ENCODE measurements around the gene IL32. TPM values are rescaled to one million over a fixed set of nuclear protein-coding genes. Genes with fewer than 3 reads are reported as not detected.

The IL32 gene
- total and polyA plus RNA-seq, 2 experiments from 2014 or later = 2.3 to 6.1 TPM

DNA sequence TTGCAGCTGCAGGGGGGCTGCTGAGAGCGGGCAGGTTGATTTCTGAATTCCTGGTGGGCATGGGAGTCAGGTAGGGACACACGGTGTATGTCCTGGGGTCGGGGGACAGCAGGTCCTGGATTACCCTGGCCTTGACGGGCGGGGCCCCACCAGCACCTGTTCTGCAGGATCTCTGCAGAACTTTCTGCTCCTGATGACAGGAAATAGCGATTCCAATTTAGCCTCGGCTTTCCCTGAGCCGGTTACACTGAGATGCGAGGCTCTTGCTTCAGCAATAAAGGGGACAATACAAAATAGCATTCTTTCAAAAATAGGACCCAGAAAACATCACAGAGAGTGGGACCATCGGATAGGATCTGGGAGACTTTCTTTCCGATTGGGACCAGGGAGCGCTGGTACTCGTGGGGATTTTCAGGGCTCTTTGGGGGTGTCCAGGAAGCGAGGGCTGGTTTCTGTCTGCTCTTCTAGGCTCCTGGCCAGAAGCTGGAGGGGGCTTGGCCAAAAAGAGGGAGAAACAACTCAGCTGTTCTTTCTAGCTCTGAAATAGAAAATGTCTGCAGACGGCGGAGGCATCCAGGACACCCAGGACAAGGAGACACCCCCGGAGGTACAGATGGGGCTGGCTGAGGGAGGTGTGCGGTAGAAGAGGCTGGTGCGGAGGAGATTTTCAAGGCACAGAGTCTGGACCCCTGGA, 47.6 kb downstream of the IL32 start:
- H3K36me3 Mint-ChIP-seq (ENCODE audit: low read depth) = peaks cover 22% of the 10 kb centered on the region
- peaks cover 9% of the 10 kb centered on the region; the same call in 1 of the 2 replicates for H3F3A ChIP-seq (replicated peaks; ENCODE audit: low read depth)
- H3K79me2 ChIP-seq (replicated peaks; ENCODE audit: insufficient read depth) = peaks cover 22% of the 10 kb centered on the region
- H3K27me3 ChIP-seq (ENCODE audit: insufficient read depth) = no peaks in the 10 kb centered on the region
- H3K27ac ChIP-seq (ENCODE audit: low read depth) = peak overlapping the region; percentile 50; the same call in 1 of the 2 replicates
- peak overlapping the region; percentile 75; the same call in 1 of the 2 replicates for H3K27ac Mint-ChIP-seq
- H3K4me3 ChIP-seq = peak overlapping the region; percentile 99
- DNase-seq (ENCODE audit: low spot score) (no peak), ATAC-seq (peak; percentile 6; the same call in 2 of the 3 replicates)
- no peaks in the 10 kb centered on the region for H3K9me3 Mint-ChIP-seq
- H3K4me3 Mint-ChIP-seq = peak overlapping the region; percentile 92
- H3K4me2 ChIP-seq = peak overlapping the region; percentile 100
- TF ChIP-seq, protein P1, sequence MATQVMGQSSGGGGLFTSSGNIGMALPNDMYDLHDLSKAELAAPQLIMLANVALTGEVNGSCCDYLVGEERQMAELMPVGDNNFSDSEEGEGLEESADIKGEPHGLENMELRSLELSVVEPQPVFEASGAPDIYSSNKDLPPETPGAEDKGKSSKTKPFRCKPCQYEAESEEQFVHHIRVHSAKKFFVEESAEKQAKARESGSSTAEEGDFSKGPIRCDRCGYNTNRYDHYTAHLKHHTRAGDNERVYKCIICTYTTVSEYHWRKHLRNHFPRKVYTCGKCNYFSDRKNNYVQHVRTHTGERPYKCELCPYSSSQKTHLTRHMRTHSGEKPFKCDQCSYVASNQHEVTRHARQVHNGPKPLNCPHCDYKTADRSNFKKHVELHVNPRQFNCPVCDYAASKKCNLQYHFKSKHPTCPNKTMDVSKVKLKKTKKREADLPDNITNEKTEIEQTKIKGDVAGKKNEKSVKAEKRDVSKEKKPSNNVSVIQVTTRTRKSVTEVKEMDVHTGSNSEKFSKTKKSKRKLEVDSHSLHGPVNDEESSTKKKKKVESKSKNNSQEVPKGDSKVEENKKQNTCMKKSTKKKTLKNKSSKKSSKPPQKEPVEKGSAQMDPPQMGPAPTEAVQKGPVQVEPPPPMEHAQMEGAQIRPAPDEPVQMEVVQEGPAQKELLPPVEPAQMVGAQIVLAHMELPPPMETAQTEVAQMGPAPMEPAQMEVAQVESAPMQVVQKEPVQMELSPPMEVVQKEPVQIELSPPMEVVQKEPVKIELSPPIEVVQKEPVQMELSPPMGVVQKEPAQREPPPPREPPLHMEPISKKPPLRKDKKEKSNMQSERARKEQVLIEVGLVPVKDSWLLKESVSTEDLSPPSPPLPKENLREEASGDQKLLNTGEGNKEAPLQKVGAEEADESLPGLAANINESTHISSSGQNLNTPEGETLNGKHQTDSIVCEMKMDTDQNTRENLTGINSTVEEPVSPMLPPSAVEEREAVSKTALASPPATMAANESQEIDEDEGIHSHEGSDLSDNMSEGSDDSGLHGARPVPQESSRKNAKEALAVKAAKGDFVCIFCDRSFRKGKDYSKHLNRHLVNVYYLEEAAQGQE (IDR thresholded peaks at IDR 0.05; ENCODE audit: unreplicated experiment) = no peak
- TF ChIP-seq CREB1 (CRISPR knock-in tag; IDR thresholded peaks at IDR 0.05; ENCODE audit: low read depth) = no peak
- TF ChIP-seq POLR2AphosphoS5 (IDR thresholded peaks at IDR 0.05; ENCODE audit: low read depth) = no peak
- TF ChIP-seq, protein P2, sequence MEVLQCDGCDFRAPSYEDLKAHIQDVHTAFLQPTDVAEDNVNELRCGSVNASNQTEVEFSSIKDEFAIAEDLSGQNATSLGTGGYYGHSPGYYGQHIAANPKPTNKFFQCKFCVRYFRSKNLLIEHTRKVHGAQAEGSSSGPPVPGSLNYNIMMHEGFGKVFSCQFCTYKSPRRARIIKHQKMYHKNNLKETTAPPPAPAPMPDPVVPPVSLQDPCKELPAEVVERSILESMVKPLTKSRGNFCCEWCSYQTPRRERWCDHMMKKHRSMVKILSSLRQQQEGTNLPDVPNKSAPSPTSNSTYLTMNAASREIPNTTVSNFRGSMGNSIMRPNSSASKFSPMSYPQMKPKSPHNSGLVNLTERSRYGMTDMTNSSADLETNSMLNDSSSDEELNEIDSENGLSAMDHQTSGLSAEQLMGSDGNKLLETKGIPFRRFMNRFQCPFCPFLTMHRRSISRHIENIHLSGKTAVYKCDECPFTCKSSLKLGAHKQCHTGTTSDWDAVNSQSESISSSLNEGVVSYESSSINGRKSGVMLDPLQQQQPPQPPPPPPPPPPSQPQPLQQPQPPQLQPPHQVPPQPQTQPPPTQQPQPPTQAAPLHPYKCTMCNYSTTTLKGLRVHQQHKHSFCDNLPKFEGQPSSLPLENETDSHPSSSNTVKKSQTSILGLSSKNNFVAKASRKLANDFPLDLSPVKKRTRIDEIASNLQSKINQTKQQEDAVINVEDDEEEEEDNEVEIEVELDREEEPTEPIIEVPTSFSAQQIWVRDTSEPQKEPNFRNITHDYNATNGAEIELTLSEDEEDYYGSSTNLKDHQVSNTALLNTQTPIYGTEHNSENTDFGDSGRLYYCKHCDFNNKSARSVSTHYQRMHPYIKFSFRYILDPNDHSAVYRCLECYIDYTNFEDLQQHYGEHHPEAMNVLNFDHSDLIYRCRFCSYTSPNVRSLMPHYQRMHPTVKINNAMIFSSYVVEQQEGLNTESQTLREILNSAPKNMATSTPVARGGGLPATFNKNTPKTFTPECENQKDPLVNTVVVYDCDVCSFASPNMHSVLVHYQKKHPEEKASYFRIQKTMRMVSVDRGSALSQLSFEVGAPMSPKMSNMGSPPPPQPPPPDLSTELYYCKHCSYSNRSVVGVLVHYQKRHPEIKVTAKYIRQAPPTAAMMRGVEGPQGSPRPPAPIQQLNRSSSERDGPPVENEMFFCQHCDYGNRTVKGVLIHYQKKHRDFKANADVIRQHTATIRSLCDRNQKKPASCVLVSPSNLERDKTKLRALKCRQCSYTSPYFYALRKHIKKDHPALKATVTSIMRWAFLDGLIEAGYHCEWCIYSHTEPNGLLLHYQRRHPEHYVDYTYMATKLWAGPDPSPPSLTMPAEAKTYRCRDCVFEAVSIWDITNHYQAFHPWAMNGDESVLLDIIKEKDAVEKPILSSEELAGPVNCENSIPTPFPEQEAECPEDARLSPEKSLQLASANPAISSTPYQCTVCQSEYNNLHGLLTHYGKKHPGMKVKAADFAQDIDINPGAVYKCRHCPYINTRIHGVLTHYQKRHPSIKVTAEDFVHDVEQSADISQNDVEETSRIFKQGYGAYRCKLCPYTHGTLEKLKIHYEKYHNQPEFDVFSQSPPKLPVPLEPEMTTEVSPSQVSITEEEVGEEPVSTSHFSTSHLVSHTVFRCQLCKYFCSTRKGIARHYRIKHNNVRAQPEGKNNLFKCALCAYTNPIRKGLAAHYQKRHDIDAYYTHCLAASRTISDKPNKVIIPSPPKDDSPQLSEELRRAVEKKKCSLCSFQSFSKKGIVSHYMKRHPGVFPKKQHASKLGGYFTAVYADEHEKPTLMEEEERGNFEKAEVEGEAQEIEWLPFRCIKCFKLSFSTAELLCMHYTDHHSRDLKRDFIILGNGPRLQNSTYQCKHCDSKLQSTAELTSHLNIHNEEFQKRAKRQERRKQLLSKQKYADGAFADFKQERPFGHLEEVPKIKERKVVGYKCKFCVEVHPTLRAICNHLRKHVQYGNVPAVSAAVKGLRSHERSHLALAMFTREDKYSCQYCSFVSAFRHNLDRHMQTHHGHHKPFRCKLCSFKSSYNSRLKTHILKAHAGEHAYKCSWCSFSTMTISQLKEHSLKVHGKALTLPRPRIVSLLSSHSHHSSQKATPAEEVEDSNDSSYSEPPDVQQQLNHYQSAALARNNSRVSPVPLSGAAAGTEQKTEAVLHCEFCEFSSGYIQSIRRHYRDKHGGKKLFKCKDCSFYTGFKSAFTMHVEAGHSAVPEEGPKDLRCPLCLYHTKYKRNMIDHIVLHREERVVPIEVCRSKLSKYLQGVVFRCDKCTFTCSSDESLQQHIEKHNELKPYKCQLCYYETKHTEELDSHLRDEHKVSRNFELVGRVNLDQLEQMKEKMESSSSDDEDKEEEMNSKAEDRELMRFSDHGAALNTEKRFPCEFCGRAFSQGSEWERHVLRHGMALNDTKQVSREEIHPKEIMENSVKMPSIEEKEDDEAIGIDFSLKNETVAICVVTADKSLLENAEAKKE (CRISPR knock-in tag; IDR thresholded peaks at IDR 0.05) = no peak
- no peak for TF ChIP-seq STAT1 (IDR thresholded peaks at IDR 0.05; ENCODE audit: unreplicated experiment)
- TF ChIP-seq ZNF114 (CRISPR knock-in tag; IDR thresholded peaks at IDR 0.05) = no peak
- no peak for TF ChIP-seq ZNF331 (CRISPR knock-in tag; IDR thresholded peaks at IDR 0.05; ENCODE audit: low read depth)
- no peak for TF ChIP-seq EZH2phosphoT487 (IDR thresholded peaks at IDR 0.05; ENCODE audit: unreplicated experiment)
- TF ChIP-seq EZH2 (IDR thresholded peaks at IDR 0.05; ENCODE audit: low read depth, unreplicated experiment) = no peak
- TF ChIP-seq, protein P3, sequence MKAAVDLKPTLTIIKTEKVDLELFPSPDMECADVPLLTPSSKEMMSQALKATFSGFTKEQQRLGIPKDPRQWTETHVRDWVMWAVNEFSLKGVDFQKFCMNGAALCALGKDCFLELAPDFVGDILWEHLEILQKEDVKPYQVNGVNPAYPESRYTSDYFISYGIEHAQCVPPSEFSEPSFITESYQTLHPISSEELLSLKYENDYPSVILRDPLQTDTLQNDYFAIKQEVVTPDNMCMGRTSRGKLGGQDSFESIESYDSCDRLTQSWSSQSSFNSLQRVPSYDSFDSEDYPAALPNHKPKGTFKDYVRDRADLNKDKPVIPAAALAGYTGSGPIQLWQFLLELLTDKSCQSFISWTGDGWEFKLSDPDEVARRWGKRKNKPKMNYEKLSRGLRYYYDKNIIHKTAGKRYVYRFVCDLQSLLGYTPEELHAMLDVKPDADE (IDR thresholded peaks at IDR 0.05) = no peak
- TF ChIP-seq, protein P4, sequence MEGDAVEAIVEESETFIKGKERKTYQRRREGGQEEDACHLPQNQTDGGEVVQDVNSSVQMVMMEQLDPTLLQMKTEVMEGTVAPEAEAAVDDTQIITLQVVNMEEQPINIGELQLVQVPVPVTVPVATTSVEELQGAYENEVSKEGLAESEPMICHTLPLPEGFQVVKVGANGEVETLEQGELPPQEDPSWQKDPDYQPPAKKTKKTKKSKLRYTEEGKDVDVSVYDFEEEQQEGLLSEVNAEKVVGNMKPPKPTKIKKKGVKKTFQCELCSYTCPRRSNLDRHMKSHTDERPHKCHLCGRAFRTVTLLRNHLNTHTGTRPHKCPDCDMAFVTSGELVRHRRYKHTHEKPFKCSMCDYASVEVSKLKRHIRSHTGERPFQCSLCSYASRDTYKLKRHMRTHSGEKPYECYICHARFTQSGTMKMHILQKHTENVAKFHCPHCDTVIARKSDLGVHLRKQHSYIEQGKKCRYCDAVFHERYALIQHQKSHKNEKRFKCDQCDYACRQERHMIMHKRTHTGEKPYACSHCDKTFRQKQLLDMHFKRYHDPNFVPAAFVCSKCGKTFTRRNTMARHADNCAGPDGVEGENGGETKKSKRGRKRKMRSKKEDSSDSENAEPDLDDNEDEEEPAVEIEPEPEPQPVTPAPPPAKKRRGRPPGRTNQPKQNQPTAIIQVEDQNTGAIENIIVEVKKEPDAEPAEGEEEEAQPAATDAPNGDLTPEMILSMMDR (conservative IDR thresholded peaks at IDR 0.05; ENCODE audit: low read depth in 2 of 2) = no peak
- TF ChIP-seq NANOG (IDR thresholded peaks at IDR 0.05; ENCODE audit: borderline replicate concordance) = no peak
- no peak for TF ChIP-seq JUNB (IDR thresholded peaks at IDR 0.05; ENCODE audit: unreplicated experiment)
- peaks cover 19% of the 10 kb centered on the region for H3K4me1 Mint-ChIP-seq
- peaks cover 9% of the 10 kb centered on the region; the same call in 1 of the 2 replicates for H3K36me3 ChIP-seq (ENCODE audit: insufficient read depth)
- peaks cover 9% of the 10 kb centered on the region for H3K27me3 Mint-ChIP-seq (ENCODE audit: insufficient read depth, low read depth, poor library complexity)
- H4K20me1 ChIP-seq (replicated peaks; ENCODE audit: insufficient read depth) = no peaks in the 10 kb centered on the region
- H3K9me2 ChIP-seq (ENCODE audit: insufficient read depth) = no peaks in the 10 kb centered on the region
- peaks cover 16% of the 10 kb centered on the region; the same call in 1 of the 2 replicates for H3K4me1 ChIP-seq (ENCODE audit: insufficient read depth)
- peak overlapping the region; percentile 90 for H2AFZ ChIP-seq

Measured in GM23338 (cell line).